Measurements from ENCODE around the gene FBXL7. TPM values are rescaled to one million over a fixed set of nuclear protein-coding genes. Genes with fewer than 3 reads are reported as not detected.

FBXL7 gene
- total RNA-seq, 6 experiments from 2014 or later, result 12.7 to 19.2 (median 16.8) TPM

GRCh38 chr5:15611008-15611407 lies 111.0 kb downstream of the FBXL7 start:
- 0 out of 2 replicates have a peak, but pooled peaks cover 6% of the 10 kb centered on the region for H3K36me3 Mint-ChIP-seq (ENCODE audit: low read depth)
- no peak for DNase-seq
- peaks cover 2% of the 10 kb centered on the region; the same call in 1 of the 2 replicates for H3K27me3 Mint-ChIP-seq (ENCODE audit: insufficient read depth)
- H3K4me3 Mint-ChIP-seq, result no peak overlapping the region
- H3K4me1 Mint-ChIP-seq (ENCODE audit: low read depth), result peaks cover 13% of the 10 kb centered on the region
- TF ChIP-seq CTCF (IDR thresholded peaks at IDR 0.05), result no peak
- H3K27ac Mint-ChIP-seq, result no peak overlapping the region
- no peaks in the 10 kb centered on the region for H3K9me3 Mint-ChIP-seq

GRCh38 chr5:15612915-15613635 lies 113.1 kb downstream of the FBXL7 start:
- Mint-ChIP-seq H3K27ac (no peak overlapping the region), H3K27me3 (ENCODE audit: insufficient read depth) (peaks cover 2% of the 10 kb centered on the region; the same call in 1 of the 2 replicates), H3K9me3 (no peaks in the 10 kb centered on the region), H3K36me3 (ENCODE audit: low read depth) (peaks cover 5% of the 10 kb centered on the region; the same call in 1 of the 2 replicates), H3K4me1 (ENCODE audit: low read depth) (peaks cover 16% of the 10 kb centered on the region), H3K4me3 (no peak overlapping the region)
- DNase-seq, result no peak
- no peak for TF ChIP-seq CTCF (IDR thresholded peaks at IDR 0.05)

GRCh38 chr5:15614679-15615078 lies 114.7 kb downstream of the FBXL7 start:
- no peaks in the 10 kb centered on the region for H3K9me3 Mint-ChIP-seq
- peaks cover 2% of the 10 kb centered on the region; the same call in 1 of the 2 replicates for H3K27me3 Mint-ChIP-seq (ENCODE audit: insufficient read depth)
- no peak overlapping the region for H3K4me3 Mint-ChIP-seq
- peaks cover 22% of the 10 kb centered on the region for H3K4me1 Mint-ChIP-seq (ENCODE audit: low read depth)
- peaks cover 7% of the 10 kb centered on the region; the same call in 1 of the 2 replicates for H3K36me3 Mint-ChIP-seq (ENCODE audit: low read depth)
- DNase-seq, result no peak
- TF ChIP-seq CTCF (IDR thresholded peaks at IDR 0.05), result no peak
- H3K27ac Mint-ChIP-seq, result no peak overlapping the region

GRCh38 chr5:15615859-15616258 lies 115.9 kb downstream of the FBXL7 start:
- Mint-ChIP-seq H3K4me1 (ENCODE audit: low read depth) (peaks cover 34% of the 10 kb centered on the region), H3K4me3 (peak overlapping the region; percentile 33), H3K9me3 (no peaks in the 10 kb centered on the region), H3K27ac (peak overlapping the region; percentile 76), H3K27me3 (ENCODE audit: insufficient read depth) (peaks cover 2% of the 10 kb centered on the region; the same call in 1 of the 2 replicates), H3K36me3 (ENCODE audit: low read depth) (peaks cover 16% of the 10 kb centered on the region)
- DNase-seq, result peak; percentile 51
- no peak for TF ChIP-seq CTCF (IDR thresholded peaks at IDR 0.05)

GRCh38 chr5:15618938-15619337 lies 119.0 kb downstream of the FBXL7 start:
- no peak overlapping the region for H3K4me3 Mint-ChIP-seq
- no peaks in the 10 kb centered on the region for H3K9me3 Mint-ChIP-seq
- H3K27ac Mint-ChIP-seq, result no peak overlapping the region
- H3K27me3 Mint-ChIP-seq (ENCODE audit: insufficient read depth), result no peaks in the 10 kb centered on the region
- H3K36me3 Mint-ChIP-seq (ENCODE audit: low read depth), result peaks cover 18% of the 10 kb centered on the region
- no peak for TF ChIP-seq CTCF (IDR thresholded peaks at IDR 0.05)
- peaks cover 51% of the 10 kb centered on the region for H3K4me1 Mint-ChIP-seq (ENCODE audit: low read depth)
- no peak for DNase-seq
